Colonic mucosa (tissue), 4 donors: ENCODE data around the gene SLC13A2. TPM values are rescaled to one million over a fixed set of nuclear protein-coding genes. Genes with fewer than 3 reads are reported as not detected.

ENCODE experiments used
- DNase-seq: peaks from one replicate; pipeline ENCODE4 v3.0.0-alpha.2; 2020
- H3K27ac ChIP-seq: fragments of 200-600 bp; one replicate; pipeline ENCODE4 v1.8.0; 2021
- H3K27me3 ChIP-seq: fragments of 200-600 bp; one replicate; pipeline ENCODE4 v1.8.0; 2021
- H3K36me3 ChIP-seq: fragments of 200-600 bp; one replicate; pipeline ENCODE4 v1.8.0; 2021
- H3K4me1 ChIP-seq: fragments of 200-600 bp; one replicate; pipeline ENCODE4 v1.8.0; 2021; ENCODE audit warnings: mild to moderate bottlenecking
- H3K4me3 ChIP-seq: fragments of 200-600 bp; one replicate; pipeline ENCODE4 v1.8.0; 2021
- H3K9ac ChIP-seq, 2 donors: one replicate each; pipeline ENCODE4 v1.7.0; 2013; ENCODE audit warnings: control low read depth in 2 of 2, low read depth in 2 of 2, low read length in 2 of 2
- H3K9me3 ChIP-seq: fragments of 200-600 bp; one replicate; pipeline ENCODE4 v1.8.0; 2021
- CTCF ChIP-seq: fragments of 200-600 bp; IDR thresholded peaks from one replicate; pipeline ENCODE4 v1.8.0; 2022; ENCODE audit warnings: antibody characterized with exemption, mild to moderate bottlenecking
- intact Hi-C: fragments of 100-400 bp; cut with DNase I; formaldehyde crosslinking; loops from one replicate; pipeline ENCODE4 v1.14.1; 2022
- total RNA-seq, 2 donors: library from RNA; stranded (reverse); fragmentation: NEBNext Ultra II Directional in 1 of 2; extraction: Animal tissue kit (Norgen Biotek cat#: 25700) in 1 of 2; gene quantifications; one replicate each; pipeline ENCODE4 v1.2.1, GENCODE V29; 2021
- donor health status: healthy.
- donor health status: DM: no; HTN: no; CAD: no.
- donor health status: DM: no; HTN: no; CAD: no.

Gene SLC13A2
- total RNA-seq, 2 donors from 2014 or later: 24.7 to 40.5 TPM

GRCh38 chr17:28493460-28493859 lies 20.0 kb downstream of the SLC13A2 start:
- H3K9me3 ChIP-seq: no peaks in the 10 kb centered on the region
- intact Hi-C loops: no loop called here
- DNase-seq: no peak

GRCh38 chr17:28494445-28495188 lies 21.2 kb downstream of the SLC13A2 start:
- Histone ChIP-seq H3K27ac (no peak overlapping the region), H3K9me3 (no peaks in the 10 kb centered on the region), H3K27me3 (no peaks in the 10 kb centered on the region), H3K4me1 (no peaks in the 10 kb centered on the region), H3K4me3 (no peak overlapping the region), H3K9ac (no peak overlapping the region), H3K36me3 (no peaks in the 10 kb centered on the region)
- intact Hi-C loops: loop anchor here (1.0 to 5.0 kb wide), 2 partner anchors 47 to 118 kb away; partner anchors contain the start of gene RSKR
- peak; percentile 84 for DNase-seq
- peak; percentile 89 for TF ChIP-seq CTCF

More at GRCh38 chr17:28493460-28493859, 20.0 kb downstream of the SLC13A2 start:
- no peak overlapping the region for H3K9ac ChIP-seq
- no peaks in the 10 kb centered on the region for H3K36me3 ChIP-seq
- no peaks in the 10 kb centered on the region for H3K4me1 ChIP-seq
- H3K27ac ChIP-seq: no peak overlapping the region
- no peak overlapping the region for H3K4me3 ChIP-seq
- H3K27me3 ChIP-seq: no peaks in the 10 kb centered on the region
- TF ChIP-seq CTCF: no peak

- no peaks in the 10 kb centered on the region for H3K27me3 ChIP-seq
- H3K4me1 ChIP-seq: no peaks in the 10 kb centered on the region
- H3K9me3 ChIP-seq: no peaks in the 10 kb centered on the region
- intact Hi-C loops: loop anchor here (5.0 kb wide), 1 partner anchor 117 kb away; the partner anchor contains the start of gene RSKR
- DNase-seq: no peak
- no peak overlapping the region for H3K27ac ChIP-seq
- H3K36me3 ChIP-seq: no peaks in the 10 kb centered on the region
- H3K9ac ChIP-seq: no peak overlapping the region
- H3K4me3 ChIP-seq: no peak overlapping the region
- TF ChIP-seq CTCF: no peak
Observed at GRCh38 chr17:28495635-28496034, 22.2 kb downstream of the SLC13A2 start.

- Histone ChIP-seq H3K27ac (no peak overlapping the region), H3K4me1 (no peaks in the 10 kb centered on the region)
- intact Hi-C loops: loop anchor here (5.0 kb wide), 1 partner anchor 114 kb away; the partner anchor contains the start of gene RSKR
Observed at GRCh38 chr17:28497931-28498330, 24.5 kb downstream of the SLC13A2 start.

More at GRCh38 chr17:28497931-28498330, 24.5 kb downstream of the SLC13A2 start:
- TF ChIP-seq CTCF: no peak
- no peaks in the 10 kb centered on the region for H3K27me3 ChIP-seq
- H3K9ac ChIP-seq: no peak overlapping the region
- no peak for DNase-seq
- no peaks in the 10 kb centered on the region for H3K9me3 ChIP-seq
- no peaks in the 10 kb centered on the region for H3K36me3 ChIP-seq
- H3K4me3 ChIP-seq: no peak overlapping the region
